ENCODE results near the gene PRR14. TPM values are rescaled to one million over a fixed set of nuclear protein-coding genes. Genes with fewer than 3 reads are reported as not detected.

The PRR14 gene
- total and polyA plus RNA-seq, 2 of the 8 experiments (the other 6 are each of a cell fraction or from before 2014, with no cell fraction given), result 3.6 to 16.1 TPM

DNA sequence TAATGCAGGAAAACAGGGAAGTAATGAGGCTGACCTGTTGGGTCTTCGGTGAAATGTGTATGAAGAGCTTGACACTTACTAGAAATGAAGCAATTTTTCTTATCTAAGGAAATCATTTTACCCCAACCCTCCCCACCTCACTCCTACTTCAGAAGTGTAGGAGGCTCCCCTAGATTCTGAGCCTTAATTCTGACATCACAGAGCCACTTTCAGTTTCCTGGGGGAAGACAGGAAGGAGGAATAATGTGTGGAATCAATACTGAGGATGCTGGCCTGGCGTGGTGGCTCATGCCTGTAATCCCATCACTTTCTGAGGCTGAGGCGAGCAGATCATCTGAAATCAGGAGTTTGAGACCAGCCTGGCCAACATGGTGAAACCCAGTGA is 27.8 kb downstream of the PRR14 start (continued):
- TF ChIP-seq, protein P1, sequence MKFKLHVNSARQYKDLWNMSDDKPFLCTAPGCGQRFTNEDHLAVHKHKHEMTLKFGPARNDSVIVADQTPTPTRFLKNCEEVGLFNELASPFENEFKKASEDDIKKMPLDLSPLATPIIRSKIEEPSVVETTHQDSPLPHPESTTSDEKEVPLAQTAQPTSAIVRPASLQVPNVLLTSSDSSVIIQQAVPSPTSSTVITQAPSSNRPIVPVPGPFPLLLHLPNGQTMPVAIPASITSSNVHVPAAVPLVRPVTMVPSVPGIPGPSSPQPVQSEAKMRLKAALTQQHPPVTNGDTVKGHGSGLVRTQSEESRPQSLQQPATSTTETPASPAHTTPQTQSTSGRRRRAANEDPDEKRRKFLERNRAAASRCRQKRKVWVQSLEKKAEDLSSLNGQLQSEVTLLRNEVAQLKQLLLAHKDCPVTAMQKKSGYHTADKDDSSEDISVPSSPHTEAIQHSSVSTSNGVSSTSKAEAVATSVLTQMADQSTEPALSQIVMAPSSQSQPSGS (IDR thresholded peaks at IDR 0.05; ENCODE audit: low read length), result no peak
- TF ChIP-seq RBBP5 (IDR thresholded peaks at IDR 0.05; ENCODE audit: borderline replicate concordance, low read depth, low read length) (no peak), JUN (IDR thresholded peaks at IDR 0.05; ENCODE audit: low read depth, low read length) (no peak), TAF7 (optimal IDR thresholded peaks at IDR 0.05; ENCODE audit: borderline replicate concordance, low read depth, low read length) (no peak), MAFK (IDR thresholded peaks at IDR 0.05; ENCODE audit: low read depth, low read length) (no peak)

All from H1 (cell line).